K562 (cell line): ENCODE measurements around the gene COL16A1. TPM values are rescaled to one million over a fixed set of nuclear protein-coding genes. Genes with fewer than 3 reads are reported as not detected.

Experiments
- ATF7 ChIP-seq: fragments of 450-650 bp; IDR thresholded peaks from 2 replicates; pipeline ENCODE4 v1.7.1; 2014; ENCODE audit warnings: mild to moderate bottlenecking, moderate library complexity
- BCL6 ChIP-seq: fragments of 250-450 bp; sonication (Bioruptor Pico); IDR thresholded peaks from 2 replicates; pipeline ENCODE4 v1.4.0; 2020
- HMG20B ChIP-seq: fragments of 250-450 bp; sonication (Bioruptor Pico); IDR thresholded peaks from 2 replicates; pipeline ENCODE4 v1.5.0; 2021; ENCODE audit warnings: mild to moderate bottlenecking
- ZFP1 ChIP-seq: fragments of 450-650 bp; formaldehyde crosslinking; IDR thresholded peaks from 2 replicates; pipeline ENCODE4 v1.4.0; 2020; ENCODE audit warnings: mild to moderate bottlenecking, mixed read lengths
- ZFP36 ChIP-seq: fragments of 150-350 bp; IDR thresholded peaks from 2 replicates; pipeline ENCODE4 v1.6.1; 2018; ENCODE audit warnings: low read length, low read depth; ENCODE audit not compliant: partially characterized antibody
- ZNF668 ChIP-seq: fragments of 250-450 bp; sonication (Bioruptor Pico); IDR thresholded peaks from 2 replicates; pipeline ENCODE4 v1.8.0; 2022; ENCODE audit warnings: mild to moderate bottlenecking, inconsistent platforms
- polyA plus RNA-seq, 8 experiments: library from polyadenylated mRNA; depleted of rRNA in 4 of 8; stranded (reverse) in 5 of 8; unstranded in 3 of 8; fragments of >200 nt; fragmentation: Nextera tagmentation in 2 of 8; fragmentation: Illumina TruSeq in 1 of 8; extraction: Ambion mirVana in 2 of 8; extraction: Trizol in 1 of 8; gene quantifications; 2 replicates each; pipeline versions ENCODE4 v1.2.1 to v1.2.3, GENCODE V29; 2011 to 2014; ENCODE audit warnings: inconsistent platforms in 1 of 8, missing spikeins in 1 of 8
- total RNA-seq, 7 experiments: library from RNA; depleted of rRNA in 6 of 7; stranded (reverse); fragments of >200 nt in 6 of 7; fragmentation: Illumina TruSeq in 2 of 7; extraction: Trizol in 2 of 7; gene quantifications; 2 replicates each; pipeline versions ENCODE4 v1.2.1 to v1.2.3, GENCODE V29; 2011 to 2021; ENCODE audit warnings: low replicate concordance in 1 of 7
- TF ChIP-seq, protein P1 (sequence below): fragments of 250-450 bp; sonication (Bioruptor Pico); IDR thresholded peaks from 2 replicates; pipeline ENCODE4 v1.4.0; 2020; ENCODE audit warnings: borderline replicate concordance
- TF ChIP-seq, protein P2 (sequence below): sonication (generic); formaldehyde crosslinking; IDR thresholded peaks from 2 replicates; pipeline ENCODE4 v1.8.1; 2023; ENCODE audit warnings: missing genetic modification reagents, mild to moderate bottlenecking, borderline replicate concordance
- TF ChIP-seq, protein P3 (sequence below): fragments of 250-450 bp; sonication (Bioruptor Pico); IDR thresholded peaks from 2 replicates; pipeline ENCODE4 v1.8.0; 2021; ENCODE audit warnings: mild to moderate bottlenecking, moderate library complexity

The COL16A1 gene
- total and polyA plus RNA-seq, 9 of the 15 experiments (the other 6 are each of a cell fraction or from before 2014, with no cell fraction given): 0.11 to 0.60 (median 0.11) TPM; not detected in 6

DNA sequence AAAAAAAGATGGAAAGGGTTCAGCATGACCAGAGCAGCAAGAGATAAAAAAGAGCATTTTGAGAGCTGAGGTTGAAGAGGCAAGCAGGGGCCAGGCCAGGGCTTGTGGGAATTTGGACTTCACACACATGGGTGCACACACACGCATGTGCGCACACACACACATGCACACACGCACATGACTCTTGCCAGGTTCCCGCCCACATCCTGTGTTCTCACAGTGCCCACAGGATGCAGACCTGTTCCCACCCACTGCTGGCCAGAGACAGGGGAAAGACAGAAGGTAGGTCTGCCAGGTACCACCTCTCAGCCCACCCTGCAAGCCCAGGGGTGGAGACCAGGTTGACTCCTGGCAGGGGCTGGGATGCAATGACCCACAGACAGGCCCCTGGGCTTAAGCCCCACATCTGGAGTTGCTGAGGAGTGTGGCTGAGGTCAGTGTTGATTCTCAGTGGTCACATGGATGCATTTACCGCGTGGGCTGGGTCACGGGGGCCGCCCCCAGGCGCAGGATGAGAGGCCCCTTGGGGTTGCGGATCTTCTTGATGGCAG is 4.4 kb downstream of the COL16A1 start (continued):
- TF ChIP-seq, protein P1, sequence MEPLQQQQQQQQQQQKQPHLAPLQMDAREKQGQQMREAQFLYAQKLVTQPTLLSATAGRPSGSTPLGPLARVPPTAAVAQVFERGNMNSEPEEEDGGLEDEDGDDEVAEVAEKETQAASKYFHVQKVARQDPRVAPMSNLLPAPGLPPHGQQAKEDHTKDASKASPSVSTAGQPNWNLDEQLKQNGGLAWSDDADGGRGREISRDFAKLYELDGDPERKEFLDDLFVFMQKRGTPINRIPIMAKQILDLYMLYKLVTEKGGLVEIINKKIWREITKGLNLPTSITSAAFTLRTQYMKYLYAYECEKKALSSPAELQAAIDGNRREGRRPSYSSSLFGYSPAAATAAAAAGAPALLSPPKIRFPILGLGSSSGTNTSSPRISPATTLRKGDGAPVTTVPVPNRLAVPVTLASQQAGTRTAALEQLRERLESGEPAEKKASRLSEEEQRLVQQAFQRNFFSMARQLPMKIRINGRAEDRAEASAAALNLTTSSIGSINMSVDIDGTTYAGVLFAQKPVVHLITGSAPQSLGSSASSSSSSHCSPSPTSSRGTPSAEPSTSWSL (CRISPR knock-in tag): no peak
- no peak for TF ChIP-seq ZNF668 (CRISPR knock-in tag)
- TF ChIP-seq ZFP1: no peak
- TF ChIP-seq ZFP36: no peak
- no peak for TF ChIP-seq HMG20B
- TF ChIP-seq, protein P2, sequence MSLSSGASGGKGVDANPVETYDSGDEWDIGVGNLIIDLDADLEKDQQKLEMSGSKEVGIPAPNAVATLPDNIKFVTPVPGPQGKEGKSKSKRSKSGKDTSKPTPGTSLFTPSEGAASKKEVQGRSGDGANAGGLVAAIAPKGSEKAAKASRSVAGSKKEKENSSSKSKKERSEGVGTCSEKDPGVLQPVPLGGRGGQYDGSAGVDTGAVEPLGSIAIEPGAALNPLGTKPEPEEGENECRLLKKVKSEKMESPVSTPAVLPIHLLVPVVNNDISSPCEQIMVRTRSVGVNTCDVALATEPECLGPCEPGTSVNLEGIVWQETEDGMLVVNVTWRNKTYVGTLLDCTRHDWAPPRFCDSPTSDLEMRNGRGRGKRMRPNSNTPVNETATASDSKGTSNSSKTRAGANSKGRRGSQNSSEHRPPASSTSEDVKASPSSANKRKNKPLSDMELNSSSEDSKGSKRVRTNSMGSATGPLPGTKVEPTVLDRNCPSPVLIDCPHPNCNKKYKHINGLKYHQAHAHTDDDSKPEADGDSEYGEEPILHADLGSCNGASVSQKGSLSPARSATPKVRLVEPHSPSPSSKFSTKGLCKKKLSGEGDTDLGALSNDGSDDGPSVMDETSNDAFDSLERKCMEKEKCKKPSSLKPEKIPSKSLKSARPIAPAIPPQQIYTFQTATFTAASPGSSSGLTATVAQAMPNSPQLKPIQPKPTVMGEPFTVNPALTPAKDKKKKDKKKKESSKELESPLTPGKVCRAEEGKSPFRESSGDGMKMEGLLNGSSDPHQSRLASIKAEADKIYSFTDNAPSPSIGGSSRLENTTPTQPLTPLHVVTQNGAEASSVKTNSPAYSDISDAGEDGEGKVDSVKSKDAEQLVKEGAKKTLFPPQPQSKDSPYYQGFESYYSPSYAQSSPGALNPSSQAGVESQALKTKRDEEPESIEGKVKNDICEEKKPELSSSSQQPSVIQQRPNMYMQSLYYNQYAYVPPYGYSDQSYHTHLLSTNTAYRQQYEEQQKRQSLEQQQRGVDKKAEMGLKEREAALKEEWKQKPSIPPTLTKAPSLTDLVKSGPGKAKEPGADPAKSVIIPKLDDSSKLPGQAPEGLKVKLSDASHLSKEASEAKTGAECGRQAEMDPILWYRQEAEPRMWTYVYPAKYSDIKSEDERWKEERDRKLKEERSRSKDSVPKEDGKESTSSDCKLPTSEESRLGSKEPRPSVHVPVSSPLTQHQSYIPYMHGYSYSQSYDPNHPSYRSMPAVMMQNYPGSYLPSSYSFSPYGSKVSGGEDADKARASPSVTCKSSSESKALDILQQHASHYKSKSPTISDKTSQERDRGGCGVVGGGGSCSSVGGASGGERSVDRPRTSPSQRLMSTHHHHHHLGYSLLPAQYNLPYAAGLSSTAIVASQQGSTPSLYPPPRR (CRISPR knock-in tag): no peak
- TF ChIP-seq ATF7: no peak
- TF ChIP-seq BCL6 (CRISPR knock-in tag): no peak
- TF ChIP-seq, protein P3, sequence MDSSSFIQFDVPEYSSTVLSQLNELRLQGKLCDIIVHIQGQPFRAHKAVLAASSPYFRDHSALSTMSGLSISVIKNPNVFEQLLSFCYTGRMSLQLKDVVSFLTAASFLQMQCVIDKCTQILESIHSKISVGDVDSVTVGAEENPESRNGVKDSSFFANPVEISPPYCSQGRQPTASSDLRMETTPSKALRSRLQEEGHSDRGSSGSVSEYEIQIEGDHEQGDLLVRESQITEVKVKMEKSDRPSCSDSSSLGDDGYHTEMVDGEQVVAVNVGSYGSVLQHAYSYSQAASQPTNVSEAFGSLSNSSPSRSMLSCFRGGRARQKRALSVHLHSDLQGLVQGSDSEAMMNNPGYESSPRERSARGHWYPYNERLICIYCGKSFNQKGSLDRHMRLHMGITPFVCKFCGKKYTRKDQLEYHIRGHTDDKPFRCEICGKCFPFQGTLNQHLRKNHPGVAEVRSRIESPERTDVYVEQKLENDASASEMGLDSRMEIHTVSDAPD (CRISPR knock-in tag): no peak
- TF ChIP-seq, all 486 proteins: peak for 0
